Tibial artery (tissue), 4 donors: Measurements from ENCODE around the gene CHST14.

ENCODE experiments used
- DNase-seq, 2 donors: peaks; one replicate each; pipeline ENCODE4 v3.0.0-alpha.2; 2019
- H3K27ac ChIP-seq, 2 donors: fragments of 200-600 bp; sonication (generic) in 1 of 2; 1 replicate in 1 of 2; 2 replicates in 1 of 2; pipeline ENCODE4 v1.5.1; 2018 to 2019; ENCODE audit warnings: mild to moderate bottlenecking in 1 of 2
- H3K27me3 ChIP-seq, 2 donors: fragments of 200-600 bp; sonication (generic) in 1 of 2; one replicate each; pipeline versions ENCODE4 v1.5.1 to v1.6.0; 2016 to 2019
- H3K36me3 ChIP-seq, 3 donors: fragments of 200-600 bp; sonication (generic) in 2 of 3; one replicate each; pipeline ENCODE4 v1.5.1; 2016 to 2019; ENCODE audit warnings: mild to moderate bottlenecking in 2 of 3
- H3K4me1 ChIP-seq, 4 donors: fragments of 200-600 bp; sonication (generic) in 2 of 4; 1 replicate in 3 of 4; 2 replicates in 1 of 4; pipeline ENCODE4 v1.5.1; 2016 to 2019
- H3K4me3 ChIP-seq, 2 donors: fragments of 200-600 bp; sonication (generic) in 1 of 2; 1 replicate in 1 of 2; 2 replicates in 1 of 2; pipeline ENCODE4 v1.5.1; 2018 to 2019; ENCODE audit warnings: mild to moderate bottlenecking in 2 of 2
- H3K9me3 ChIP-seq, 3 donors: fragments of 200-600 bp; sonication (generic) in 1 of 3; one replicate each; pipeline ENCODE4 v1.5.1; 2016 to 2019
- CTCF ChIP-seq, 2 experiments: fragments of 200-600 bp in 1 of 2; fragments of 450-650 bp in 1 of 2; IDR thresholded peaks; one replicate each; pipeline ENCODE4 v1.5.1; 2017 to 2019; ENCODE audit warnings: antibody characterized with exemption in 2 of 2, mild to moderate bottlenecking in 1 of 2, moderate library complexity in 1 of 2
- intact Hi-C: fragments of 100-400 bp; cut with DNase I; formaldehyde crosslinking; loops from one replicate; pipeline ENCODE4 v1.15.0; 2023; ENCODE audit warnings: low total_unique reads

CHST14 gene

GRCh38 chr15:40465939-40466338 lies 4.8 kb upstream of the CHST14 start:
- H3K36me3 ChIP-seq = peaks cover 22 to 66% (median 49%) of the 10 kb centered on the region in 3 donors
- peaks cover 0 to 8% (median 4%) of the 10 kb centered on the region in 4 donors for H3K4me1 ChIP-seq
- H3K27me3 ChIP-seq = no peaks in the 10 kb centered on the region
- DNase-seq = no peak
- H3K9me3 ChIP-seq = no peaks in the 10 kb centered on the region
- H3K4me3 ChIP-seq = no peak overlapping the region
- no peak overlapping the region for H3K27ac ChIP-seq
- no peak for TF ChIP-seq CTCF (IDR thresholded peaks at IDR 0.05)
- intact Hi-C loops = no loop called here

DNA sequence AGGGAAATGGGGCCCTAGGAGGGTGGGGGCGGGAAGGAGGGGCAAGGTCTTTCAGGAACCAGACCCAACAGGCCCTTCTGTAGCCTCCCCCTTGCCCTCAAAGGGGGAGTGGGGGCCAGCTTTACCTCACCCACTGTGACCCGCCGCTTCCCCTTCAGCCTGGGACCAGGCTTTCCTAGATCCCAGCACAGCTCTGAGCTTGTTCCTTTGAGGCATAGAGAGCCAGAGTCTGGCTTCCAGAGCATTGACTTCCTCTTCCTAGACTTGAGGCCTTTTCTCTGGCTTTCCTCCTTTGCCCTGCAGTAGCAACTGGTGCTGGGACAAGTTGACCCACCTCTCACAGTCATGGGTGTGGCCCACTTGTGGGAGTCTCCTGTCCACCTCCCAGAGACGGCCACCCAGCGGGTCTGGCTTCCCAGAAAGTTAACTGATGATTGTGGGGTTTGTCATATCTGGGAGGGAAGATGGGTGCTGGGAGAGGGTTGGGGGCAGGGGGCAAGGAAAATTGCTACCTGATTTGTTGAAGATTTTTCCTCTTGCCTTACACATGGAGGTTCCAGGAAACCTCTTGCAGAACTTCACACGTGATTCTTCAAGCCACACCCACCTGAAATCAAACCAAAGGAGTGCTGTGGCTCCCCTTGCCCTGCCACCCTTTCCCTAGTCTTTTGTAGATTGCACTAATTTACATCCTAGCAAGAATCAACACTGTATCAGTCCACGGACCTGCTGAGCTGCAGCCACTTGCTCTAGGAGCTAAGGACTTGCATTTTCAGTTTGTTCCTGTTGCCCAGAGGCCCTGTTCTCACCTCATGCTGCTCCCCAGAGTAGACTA lies 4.1 kb upstream of the CHST14 start:
- TF ChIP-seq CTCF (IDR thresholded peaks at IDR 0.05) = no peak
- H3K27ac ChIP-seq = no peak overlapping the region
- intact Hi-C loops = no loop called here
- H3K27me3 ChIP-seq = no peaks in the 10 kb centered on the region
- no peak for DNase-seq
- peaks cover 22 to 62% (median 48%) of the 10 kb centered on the region in 3 donors for H3K36me3 ChIP-seq
- H3K4me3 ChIP-seq = no peak overlapping the region
- H3K4me1 ChIP-seq = peaks cover 0 to 12% (median 5%) of the 10 kb centered on the region in 4 donors
- no peaks in the 10 kb centered on the region for H3K9me3 ChIP-seq

GRCh38 chr15:40467261-40467615 lies 3.5 kb upstream of the CHST14 start:
- H3K36me3 ChIP-seq = peaks cover 22 to 56% (median 43%) of the 10 kb centered on the region in 3 donors
- TF ChIP-seq CTCF (IDR thresholded peaks at IDR 0.05) = no peak
- no peak overlapping the region for H3K27ac ChIP-seq
- H3K4me3 ChIP-seq = no peak overlapping the region
- peaks cover 0 to 18% (median 10%) of the 10 kb centered on the region in 4 donors for H3K4me1 ChIP-seq
- intact Hi-C loops = no loop called here
- no peaks in the 10 kb centered on the region for H3K9me3 ChIP-seq
- no peaks in the 10 kb centered on the region for H3K27me3 ChIP-seq
- no peak for DNase-seq

- intact Hi-C loops = no loop called here
- H3K9me3 ChIP-seq = no peaks in the 10 kb centered on the region
- H3K27me3 ChIP-seq = no peaks in the 10 kb centered on the region
- H3K4me1 ChIP-seq = peaks cover 0 to 22% (median 12%) of the 10 kb centered on the region in 4 donors
- DNase-seq = no peak
- no peak overlapping the region for H3K4me3 ChIP-seq
- H3K27ac ChIP-seq = no peak overlapping the region
- peaks cover 22 to 39% (median 27%) of the 10 kb centered on the region in 3 donors for H3K36me3 ChIP-seq
- TF ChIP-seq CTCF (IDR thresholded peaks at IDR 0.05) = no peak
Observed at GRCh38 chr15:40468898-40469331, 1.9 kb upstream of the CHST14 start.

DNA sequence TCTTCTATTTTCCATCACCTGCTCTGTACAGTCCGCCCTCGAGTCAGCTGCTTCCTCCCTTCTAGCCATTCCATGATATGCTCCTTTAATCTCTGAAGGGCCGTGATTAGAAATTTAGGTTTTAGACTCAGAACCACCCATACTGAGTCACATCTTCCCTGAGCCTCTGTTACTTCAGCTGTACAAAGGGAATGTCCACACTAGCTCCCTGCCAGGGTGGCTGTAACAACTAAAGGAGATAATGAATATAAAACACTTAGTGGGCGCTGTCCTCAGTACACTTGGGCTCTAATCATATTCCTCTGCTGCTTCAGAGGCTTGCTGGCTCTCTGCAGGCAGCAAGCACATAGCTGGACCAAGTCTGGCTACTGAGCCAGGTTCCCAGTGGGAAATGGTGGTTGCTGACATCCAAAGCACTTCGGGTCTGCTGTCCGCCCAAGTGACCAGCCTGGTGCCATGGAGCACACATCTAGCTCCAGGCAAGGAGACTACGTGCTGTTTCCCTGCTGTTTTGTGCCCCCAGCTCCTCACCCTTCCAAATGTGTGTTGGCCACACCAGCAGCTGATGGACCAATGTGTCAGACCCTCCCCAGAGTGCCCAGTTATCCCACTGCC lies 901 bp upstream of the CHST14 start:
- Histone ChIP-seq H3K9me3 (no peaks in the 10 kb centered on the region), H3K4me3 (peak overlapping the region; percentile 91 to 99), H3K4me1 (peaks cover 0 to 22% (median 12%) of the 10 kb centered on the region in 4 donors), H3K27me3 (no peaks in the 10 kb centered on the region), H3K36me3 (peaks cover 14 to 29% (median 19%) of the 10 kb centered on the region in 3 donors), H3K27ac (peak overlapping the region; percentile 85 to 97)
- no peak for TF ChIP-seq CTCF (IDR thresholded peaks at IDR 0.05)
- intact Hi-C loops = no loop called here
- DNase-seq = no peak
